Activated T-cell treated with anti-CD3 and anti-CD28 coated beads, Interleukin-2, amount 50 U/mL, for 72 hours (primary cell): ENCODE results near the gene FRG1. TPM values are rescaled to one million over a fixed set of nuclear protein-coding genes. Genes with fewer than 3 reads are reported as not detected.

Experiments used
- total RNA-seq, 2 donors: library from RNA; stranded (reverse); gene quantifications; one replicate each; pipeline ENCODE4 v1.2.3, GENCODE V29; 2022

The FRG1 gene
- total RNA-seq, 2 donors from 2014 or later = 75.4 to 76.7 TPM

Other genes starting within 250 kb of the FRG1 start
- gene FRG2, start 86.4 kb downstream of the FRG1 start, total RNA-seq = not detected
- gene DBET, start 123.6 kb downstream of the FRG1 start, total RNA-seq = not detected
- not detected for gene DUX4, start 232.9 kb downstream of the FRG1 start, total RNA-seq